ENCODE results near the gene PGLYRP2. TPM values are rescaled to one million over a fixed set of nuclear protein-coding genes. Genes with fewer than 3 reads are reported as not detected.

The PGLYRP2 gene
- total and polyA plus RNA-seq, 9 of the 15 experiments (the other 6 are each of a cell fraction or from before 2014, with no cell fraction given): not detected

GRCh38 chr19:15507068-15508034, 28.1 kb upstream of the PGLYRP2 start:
- Histone ChIP-seq H3K79me2 (ENCODE audit: control insufficient read depth, insufficient read depth, low read length) (no peaks in the 10 kb centered on the region), H3K9me3 (replicated peaks; ENCODE audit: control insufficient read depth, insufficient read depth, low read depth, low read length) (no peaks in the 10 kb centered on the region), H3K27ac (ENCODE audit: extremely low read depth, low read depth, low read length) (no peak overlapping the region), H2AFZ (ENCODE audit: low read depth, low read length) (no peak overlapping the region), H3K4me2 (ENCODE audit: insufficient read depth, low read length) (no peak overlapping the region), H4K20me1 (replicated peaks; ENCODE audit: control insufficient read depth, insufficient read depth, low read length) (0 out of 2 replicates have a peak, but pooled peaks cover 8% of the 10 kb centered on the region), H3K9me1 (ENCODE audit: control insufficient read depth, insufficient read depth, low read length) (no peaks in the 10 kb centered on the region), H3K4me1 (replicated peaks in 1 of 2; ENCODE audit: control insufficient read depth in 2 of 2, insufficient read depth in 2 of 2, low read length in 2 of 2) (peaks cover 0 to 15% of the 10 kb centered on the region in 2 experiments; a peak in 3 of 5 replicates), H3K4me3 (no peak overlapping the region), H3K27me3 (ENCODE audit: control insufficient read depth in 2 of 2, insufficient read depth in 2 of 2, low read length in 2 of 2) (peaks cover 5 to 53% of the 10 kb centered on the region in 2 experiments; a peak in 3 of 5 replicates), H3K9ac (ENCODE audit: insufficient read depth in 1 of 2, low read depth in 2 of 2, low read length in 2 of 2) (no peak overlapping the region), H3K36me3 (ENCODE audit: control insufficient read depth, insufficient read depth, low read length) (no peaks in the 10 kb centered on the region)
- in situ Hi-C loops (cut with MboI) (no loop called here), intact Hi-C loops (cut with micrococcal nuclease) (no loop called here)
- ChIA-PET POLR2A (interaction anchor here (0.6 to 0.9 kb wide), 3 partner anchors 14 to 306 kb away, joined by 3 to 4 read pairs (median 3); no protein-coding TSS in a partner anchor), CTCF (ENCODE audit: low intra/inter-chr PET ratio) (interaction anchor here (0.6 kb wide), 1 partner anchor 27 kb away, joined by 3 read pairs; no protein-coding TSS in a partner anchor)
- DNase-seq (ENCODE audit: extremely low read depth in 1 of 4, low spot score in 3 of 4): peak in 3 of 4 experiments; percentile 21 to 30 (median 22)
- ATAC-seq: peak; percentile 27; the same call in 1 of the 3 replicates
- under 1% methylated on average over 11 of the region's 14 CpGs for WGBS (ENCODE audit: insufficient coverage, low coverage, missing lambda C conversion rate)
- BruUV-seq (replicated peaks): no TSS peak
- peak; percentile 81 for TF ChIP-seq ZFP36 (IDR thresholded peaks at IDR 0.05; ENCODE audit: low read depth, low read length, partially characterized antibody)
- TF ChIP-seq BCOR (IDR thresholded peaks at IDR 0.05): 0 out of 2 replicates have a peak, but pooled peaks have one; percentile 54
- TF ChIP-seq EGR1 (conservative IDR thresholded peaks at IDR 0.05): peak; percentile 58
- peak; percentile 55 for TF ChIP-seq RBM25 (IDR thresholded peaks at IDR 0.05; ENCODE audit: low read depth, low read length, severe bottlenecking)
- no peak for TF ChIP-seq SMARCE1 (IDR thresholded peaks at IDR 0.05)
- peak; percentile 63 for TF ChIP-seq PRDM10 (IDR thresholded peaks at IDR 0.05; ENCODE audit: partially characterized antibody)
- TF ChIP-seq, protein P1, sequence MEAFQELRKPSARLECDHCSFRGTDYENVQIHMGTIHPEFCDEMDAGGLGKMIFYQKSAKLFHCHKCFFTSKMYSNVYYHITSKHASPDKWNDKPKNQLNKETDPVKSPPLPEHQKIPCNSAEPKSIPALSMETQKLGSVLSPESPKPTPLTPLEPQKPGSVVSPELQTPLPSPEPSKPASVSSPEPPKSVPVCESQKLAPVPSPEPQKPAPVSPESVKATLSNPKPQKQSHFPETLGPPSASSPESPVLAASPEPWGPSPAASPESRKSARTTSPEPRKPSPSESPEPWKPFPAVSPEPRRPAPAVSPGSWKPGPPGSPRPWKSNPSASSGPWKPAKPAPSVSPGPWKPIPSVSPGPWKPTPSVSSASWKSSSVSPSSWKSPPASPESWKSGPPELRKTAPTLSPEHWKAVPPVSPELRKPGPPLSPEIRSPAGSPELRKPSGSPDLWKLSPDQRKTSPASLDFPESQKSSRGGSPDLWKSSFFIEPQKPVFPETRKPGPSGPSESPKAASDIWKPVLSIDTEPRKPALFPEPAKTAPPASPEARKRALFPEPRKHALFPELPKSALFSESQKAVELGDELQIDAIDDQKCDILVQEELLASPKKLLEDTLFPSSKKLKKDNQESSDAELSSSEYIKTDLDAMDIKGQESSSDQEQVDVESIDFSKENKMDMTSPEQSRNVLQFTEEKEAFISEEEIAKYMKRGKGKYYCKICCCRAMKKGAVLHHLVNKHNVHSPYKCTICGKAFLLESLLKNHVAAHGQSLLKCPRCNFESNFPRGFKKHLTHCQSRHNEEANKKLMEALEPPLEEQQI (IDR thresholded peaks at IDR 0.05): no peak
- TF ChIP-seq SMARCA5 (IDR thresholded peaks at IDR 0.05): no peak
- peak; percentile 57 for FAIRE-seq
